Skeletal muscle satellite cell (primary cell): Measurements from ENCODE around the gene CDCA3.

Experiments
- H3K27me3 ChIP-seq: 2 replicates; pipeline ENCODE4 v1.7.0; 2013; ENCODE audit warnings: low read length; ENCODE audit not compliant: control insufficient read depth, insufficient read depth
- H3K36me3 ChIP-seq: 2 replicates; pipeline ENCODE4 v1.7.0; 2013; ENCODE audit warnings: mild to moderate bottlenecking, control low read depth, low read length; ENCODE audit not compliant: insufficient read depth
- H3K4me1 ChIP-seq: 2 replicates; pipeline ENCODE4 v1.7.0; 2013; ENCODE audit warnings: low read length; ENCODE audit not compliant: control insufficient read depth, insufficient read depth
- H3K4me2 ChIP-seq: 2 replicates; pipeline ENCODE4 v1.7.0; 2013; ENCODE audit warnings: mild to moderate bottlenecking, low read length
- H3K4me3 ChIP-seq: 2 replicates; pipeline ENCODE4 v1.7.0; 2013; ENCODE audit warnings: low read length
- H3K9ac ChIP-seq: 2 replicates; pipeline ENCODE4 v1.7.0; 2013; ENCODE audit warnings: mild to moderate bottlenecking, low read depth, low read length, moderate library complexity
- H3K9me3 ChIP-seq: replicated peaks from 2 replicates; pipeline ENCODE4 v1.7.0; 2013; ENCODE audit warnings: mild to moderate bottlenecking, control low read depth, low read length

CDCA3 gene

DNA sequence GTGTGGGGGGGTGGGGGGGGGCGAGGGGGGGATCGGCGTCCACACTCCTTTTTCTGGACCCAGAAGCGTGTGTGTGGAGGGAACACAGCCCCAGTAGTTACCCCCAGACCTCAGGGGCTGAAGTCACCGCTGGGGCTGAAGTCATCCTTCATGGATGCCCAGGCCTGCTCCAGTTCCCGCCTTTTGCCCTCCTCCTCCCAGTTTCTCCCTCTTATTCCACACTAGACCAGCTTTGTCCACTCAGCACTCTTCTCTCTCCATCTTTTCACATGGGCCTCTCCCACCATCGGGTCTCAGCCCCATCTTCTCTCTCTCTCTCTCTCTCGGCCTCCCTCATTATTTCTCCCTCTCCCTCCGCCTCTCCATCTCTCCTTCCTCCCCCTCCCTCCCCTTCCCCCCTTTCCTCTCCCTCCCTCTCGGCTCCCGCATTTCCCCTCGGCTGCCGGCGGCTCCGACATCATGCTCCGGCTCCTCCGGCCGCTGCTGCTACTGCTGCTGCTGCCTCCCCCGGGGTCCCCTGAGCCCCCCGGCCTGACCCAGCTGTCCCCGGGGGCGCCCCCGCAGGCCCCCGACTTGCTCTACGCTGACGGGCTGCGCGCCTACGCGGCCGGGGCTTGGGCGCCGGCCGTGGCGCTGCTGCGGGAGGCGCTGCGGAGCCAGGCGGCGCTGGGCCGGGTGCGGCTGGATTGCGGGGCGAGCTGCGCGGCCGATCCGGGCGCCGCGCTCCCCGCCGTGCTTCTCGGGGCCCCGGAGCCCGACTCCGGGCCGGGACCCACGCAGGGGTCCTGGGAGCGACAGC, 22.9 kb downstream of the CDCA3 start, which contains the start of gene P3H3:
Gene P3H3 (plus strand): TSS at position 426 of the 799 bp plus-strand sequence. CDS start 34 bp downstream, at position 460.
- peak within 1 kb of the TSS; percentile 91 for H3K4me2 ChIP-seq
- no peaks in the 10 kb centered on the region for H3K9me3 ChIP-seq
- H3K27me3 ChIP-seq: peaks cover 7% of the 10 kb centered on the region
- H3K9ac ChIP-seq: peak within 1 kb of the TSS; percentile 86
- peaks cover 25% of the 10 kb centered on the region for H3K4me1 ChIP-seq
- peak within 1 kb of the TSS; percentile 83 for H3K4me3 ChIP-seq
- H3K36me3 ChIP-seq: peaks cover 25% of the 10 kb centered on the region

DNA sequence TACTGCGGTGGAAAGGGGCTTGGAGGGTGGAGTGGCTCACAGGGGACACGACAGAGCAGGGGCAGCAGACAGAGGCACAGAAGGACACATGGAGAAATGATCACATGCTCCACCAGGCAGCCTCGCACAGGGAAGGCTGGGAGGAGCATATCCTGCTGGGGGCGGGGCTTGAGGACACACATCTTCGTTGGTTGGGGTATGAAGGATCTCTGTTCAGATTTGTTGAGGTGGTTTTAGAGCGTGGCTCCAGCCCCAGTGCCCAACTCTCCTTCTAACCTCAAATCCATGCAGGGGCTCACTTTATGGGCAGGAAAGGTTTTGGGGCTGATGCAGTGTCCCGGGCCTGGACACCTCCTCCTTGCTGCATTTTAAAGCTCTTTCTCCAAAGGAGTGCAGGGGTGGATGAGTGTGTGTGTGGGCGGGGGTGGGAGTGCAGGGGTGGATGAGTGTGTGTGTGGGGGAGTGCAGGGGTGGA, 23.6 kb downstream of the CDCA3 start:
- Histone ChIP-seq H3K4me1 (peaks cover 25% of the 10 kb centered on the region), H3K9ac (peak overlapping the region; percentile 43), H3K4me3 (no peak overlapping the region), H3K4me2 (peak overlapping the region; percentile 56), H3K36me3 (peaks cover 23% of the 10 kb centered on the region), H3K27me3 (peaks cover 14% of the 10 kb centered on the region), H3K9me3 (no peaks in the 10 kb centered on the region)

DNA sequence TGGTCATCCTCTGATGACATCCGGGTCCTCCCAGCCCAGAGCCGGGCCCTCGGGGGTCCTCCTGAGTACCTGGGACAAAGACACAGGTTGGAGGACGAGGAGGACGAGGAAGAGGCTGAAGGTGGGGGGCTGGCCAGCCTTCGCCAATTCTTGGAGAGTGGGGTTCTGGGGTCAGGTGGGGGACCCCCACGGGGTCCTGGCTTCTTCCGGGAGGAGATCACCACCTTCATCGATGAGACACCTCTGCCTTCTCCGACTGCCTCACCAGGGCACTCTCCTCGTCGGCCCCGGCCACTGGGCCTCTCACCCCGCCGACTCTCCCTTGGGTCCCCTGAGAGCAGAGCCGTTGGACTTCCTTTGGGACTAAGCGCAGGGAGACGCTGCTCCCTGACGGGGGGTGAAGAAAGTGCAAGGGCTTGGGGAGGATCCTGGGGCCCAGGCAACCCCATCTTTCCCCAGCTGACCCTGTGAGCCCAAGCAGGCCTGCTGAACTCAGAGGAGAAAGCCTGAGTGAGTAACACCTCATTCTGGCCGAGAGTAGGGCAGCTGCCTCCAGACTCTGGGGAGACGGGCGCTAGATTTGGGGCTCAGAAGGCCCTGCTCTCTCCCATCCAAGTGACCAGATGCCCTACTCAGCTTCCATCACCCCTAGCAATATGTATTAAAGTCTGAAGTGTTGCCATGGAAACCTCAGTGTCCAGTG, 24.2 kb downstream of the CDCA3 start:
- Histone ChIP-seq H3K4me1 (peaks cover 30% of the 10 kb centered on the region), H3K9me3 (no peaks in the 10 kb centered on the region), H3K9ac (peak overlapping the region; percentile 43), H3K4me3 (no peak overlapping the region), H3K4me2 (peak overlapping the region; percentile 56), H3K36me3 (peaks cover 17% of the 10 kb centered on the region), H3K27me3 (peaks cover 20% of the 10 kb centered on the region)

DNA sequence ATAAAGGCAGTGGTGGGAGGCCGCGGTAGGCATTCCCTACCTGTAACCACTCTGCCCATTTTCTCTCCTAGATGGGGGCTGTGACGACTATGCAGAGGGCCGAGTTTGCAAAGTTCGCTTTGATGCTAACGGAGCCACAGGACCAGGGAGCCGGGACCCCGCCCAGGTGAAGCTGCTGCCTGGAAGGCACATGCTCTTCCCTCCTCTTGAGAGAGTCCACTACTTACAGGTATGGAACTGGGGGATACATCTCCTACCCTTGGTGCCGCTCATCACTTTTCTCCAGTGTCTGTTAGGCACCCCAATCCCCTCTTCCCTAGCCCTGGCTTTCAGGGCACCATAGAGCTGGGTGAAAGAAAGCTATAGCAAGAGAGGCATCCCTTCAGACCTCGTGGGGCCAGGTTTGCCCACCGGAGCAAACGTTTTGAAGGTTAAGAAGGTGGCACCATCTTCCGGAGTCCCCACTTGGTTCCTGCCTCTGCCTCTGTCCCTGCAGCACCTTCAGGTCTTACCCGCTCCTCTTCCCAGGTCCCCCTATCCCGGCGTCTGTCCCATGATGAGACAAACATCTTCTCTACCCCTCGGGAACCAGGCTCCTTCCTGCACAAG, 24.9 kb downstream of the CDCA3 start:
- peaks cover 11% of the 10 kb centered on the region for H3K36me3 ChIP-seq
- no peak overlapping the region for H3K4me3 ChIP-seq
- H3K4me2 ChIP-seq: no peak overlapping the region
- peaks cover 22% of the 10 kb centered on the region for H3K27me3 ChIP-seq
- no peak overlapping the region for H3K9ac ChIP-seq
- peaks cover 34% of the 10 kb centered on the region for H3K4me1 ChIP-seq
- H3K9me3 ChIP-seq: no peaks in the 10 kb centered on the region

DNA sequence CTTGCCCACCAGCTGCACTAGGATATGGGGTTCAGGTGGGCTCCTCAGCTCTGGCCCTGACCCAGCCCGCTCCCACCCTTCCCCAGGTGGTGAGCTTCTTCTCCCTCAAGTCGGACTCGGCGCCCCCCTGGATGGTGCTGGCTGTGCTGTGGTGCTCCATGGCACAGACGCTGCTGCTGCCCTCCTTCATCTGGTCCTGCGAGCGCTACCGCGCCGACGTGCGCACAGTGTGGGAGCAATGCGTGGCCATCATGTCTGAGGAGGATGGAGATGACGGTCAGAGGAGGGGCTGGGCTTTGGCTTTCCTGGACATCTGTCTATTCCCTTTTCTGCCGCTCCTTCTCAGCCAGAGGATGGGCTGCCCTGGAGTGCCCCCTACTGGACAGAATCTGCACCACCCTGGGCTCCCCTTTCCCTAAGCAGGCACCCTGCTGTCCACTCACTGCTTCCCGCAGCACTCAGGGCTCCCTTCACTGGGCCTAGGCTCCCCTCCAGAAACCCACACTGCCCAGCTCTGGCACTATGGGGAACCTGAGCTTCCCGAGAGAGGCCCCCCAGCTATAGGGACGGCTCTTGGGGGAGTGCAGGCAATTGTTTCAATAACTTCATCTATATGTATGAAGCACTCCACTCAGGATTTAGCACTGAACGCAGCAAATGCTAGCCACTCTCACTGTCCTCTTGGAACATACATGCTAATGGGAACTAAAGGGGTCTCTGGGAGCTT, 25.5 kb downstream of the CDCA3 start:
- H3K4me3 ChIP-seq: peak overlapping the region; percentile 61
- peaks cover 38% of the 10 kb centered on the region for H3K4me1 ChIP-seq
- peaks cover 5% of the 10 kb centered on the region for H3K36me3 ChIP-seq
- H3K27me3 ChIP-seq: peaks cover 24% of the 10 kb centered on the region
- H3K9me3 ChIP-seq: no peaks in the 10 kb centered on the region
- peak overlapping the region; percentile 19 for H3K9ac ChIP-seq
- H3K4me2 ChIP-seq: peak overlapping the region; percentile 79

DNA sequence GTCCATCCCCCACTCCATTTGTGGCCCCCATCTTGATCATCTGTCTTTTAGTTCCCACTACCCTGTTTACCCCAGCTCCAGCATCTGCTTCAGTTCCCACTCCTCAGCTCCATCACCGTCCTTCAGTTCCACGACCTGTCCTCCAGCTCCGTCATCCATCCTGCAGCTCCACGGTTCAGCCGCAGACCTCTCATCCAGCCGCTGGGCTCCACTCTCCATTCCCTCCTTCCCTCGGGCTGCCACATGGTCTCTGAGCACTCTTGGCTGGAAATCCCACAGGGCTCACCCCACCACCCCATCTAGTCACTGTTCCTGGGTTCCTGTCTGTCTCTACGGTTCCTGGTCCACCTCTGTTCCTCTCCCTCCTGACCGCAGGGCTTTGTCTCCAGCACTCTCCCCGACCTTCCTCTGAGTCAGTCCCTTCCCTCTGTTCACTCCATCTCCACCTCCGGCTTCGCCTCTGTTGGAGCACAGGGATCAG, 26.1 kb downstream of the CDCA3 start:
- H3K36me3 ChIP-seq: no peaks in the 10 kb centered on the region
- H3K4me1 ChIP-seq: peaks cover 41% of the 10 kb centered on the region
- peaks cover 24% of the 10 kb centered on the region for H3K27me3 ChIP-seq
- H3K9me3 ChIP-seq: no peaks in the 10 kb centered on the region
- peak overlapping the region; percentile 79 for H3K4me2 ChIP-seq
- H3K4me3 ChIP-seq: peak overlapping the region; percentile 61
- peak overlapping the region; percentile 19 for H3K9ac ChIP-seq

DNA sequence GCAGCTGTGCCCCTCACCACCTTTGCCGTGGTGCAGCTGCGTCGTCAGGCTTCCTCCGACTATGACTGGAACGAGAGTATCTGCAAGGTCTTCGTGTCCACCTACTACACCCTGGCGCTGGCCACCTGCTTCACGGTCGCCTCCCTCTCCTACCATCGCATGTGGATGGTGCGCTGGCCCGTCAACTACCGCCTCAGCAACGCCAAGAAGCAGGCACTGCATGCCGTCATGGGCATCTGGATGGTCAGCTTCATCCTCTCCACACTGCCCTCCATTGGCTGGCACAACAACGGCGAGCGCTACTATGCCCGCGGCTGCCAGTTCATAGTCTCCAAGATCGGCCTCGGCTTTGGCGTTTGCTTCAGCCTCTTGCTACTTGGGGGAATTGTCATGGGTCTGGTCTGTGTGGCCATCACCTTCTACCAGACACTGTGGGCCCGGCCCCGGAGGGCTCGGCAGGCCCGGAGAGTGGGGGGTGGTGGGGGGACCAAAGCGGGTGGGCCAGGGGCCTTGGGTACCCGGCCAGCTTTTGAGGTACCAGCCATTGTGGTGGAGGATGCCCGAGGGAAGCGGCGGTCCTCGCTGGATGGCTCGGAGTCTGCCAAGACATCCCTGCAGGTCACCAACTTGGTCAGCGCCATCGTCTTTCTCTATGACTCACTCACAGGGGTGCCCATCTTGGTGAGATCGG, 26.9 kb downstream of the CDCA3 start:
- Histone ChIP-seq H3K9me3 (no peaks in the 10 kb centered on the region), H3K4me3 (no peak overlapping the region), H3K9ac (no peak overlapping the region), H3K27me3 (peaks cover 24% of the 10 kb centered on the region), H3K36me3 (no peaks in the 10 kb centered on the region), H3K4me2 (no peak overlapping the region), H3K4me1 (peaks cover 42% of the 10 kb centered on the region)

DNA sequence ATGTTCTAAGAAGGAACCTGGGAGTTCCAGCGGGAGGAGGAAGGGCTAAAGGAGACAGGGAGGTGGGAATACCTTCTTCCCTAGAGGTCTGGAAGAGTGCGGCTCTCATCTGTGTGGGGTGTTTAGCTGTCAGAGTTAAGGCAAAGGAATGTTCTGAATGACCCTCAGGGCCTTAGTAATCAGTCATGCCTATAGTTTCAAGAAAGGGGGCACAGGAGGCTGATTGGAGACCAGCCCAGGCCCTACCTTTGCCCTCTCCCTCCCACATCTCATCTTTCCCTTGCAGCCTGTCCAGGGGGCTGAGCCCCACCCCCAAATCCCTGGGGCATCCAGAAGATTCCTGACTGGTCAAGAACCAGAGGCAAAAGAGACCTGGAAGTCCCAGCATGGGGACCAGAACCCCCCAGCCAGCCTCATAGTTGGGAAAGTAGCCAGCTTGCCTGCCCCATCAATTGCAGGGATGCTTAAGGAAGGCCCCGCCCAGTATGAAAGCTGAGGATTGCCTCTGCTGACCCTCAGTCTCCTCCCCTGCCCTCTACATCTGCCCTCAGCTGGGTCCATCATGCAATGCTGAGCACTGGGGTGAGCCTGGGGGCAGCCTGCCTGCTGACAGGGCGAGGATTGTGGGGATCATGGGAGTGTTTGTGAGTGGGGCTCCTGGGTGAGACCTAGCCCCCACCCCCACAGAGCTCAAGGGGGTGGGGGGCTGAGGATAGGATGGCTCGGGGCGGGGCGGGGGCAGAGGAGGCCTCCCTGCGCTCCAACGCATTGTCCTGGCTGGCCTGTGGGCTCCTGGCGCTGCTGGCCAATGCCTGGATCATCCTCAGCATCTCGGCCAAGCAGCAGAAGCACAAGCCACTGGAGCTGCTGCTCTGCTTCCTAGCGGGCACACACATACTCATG, 27.7 kb downstream of the CDCA3 start:
- Histone ChIP-seq H3K4me3 (no peak overlapping the region), H3K36me3 (no peaks in the 10 kb centered on the region), H3K9me3 (no peaks in the 10 kb centered on the region), H3K27me3 (peaks cover 24% of the 10 kb centered on the region), H3K4me1 (peaks cover 42% of the 10 kb centered on the region), H3K9ac (no peak overlapping the region), H3K4me2 (no peak overlapping the region)

DNA sequence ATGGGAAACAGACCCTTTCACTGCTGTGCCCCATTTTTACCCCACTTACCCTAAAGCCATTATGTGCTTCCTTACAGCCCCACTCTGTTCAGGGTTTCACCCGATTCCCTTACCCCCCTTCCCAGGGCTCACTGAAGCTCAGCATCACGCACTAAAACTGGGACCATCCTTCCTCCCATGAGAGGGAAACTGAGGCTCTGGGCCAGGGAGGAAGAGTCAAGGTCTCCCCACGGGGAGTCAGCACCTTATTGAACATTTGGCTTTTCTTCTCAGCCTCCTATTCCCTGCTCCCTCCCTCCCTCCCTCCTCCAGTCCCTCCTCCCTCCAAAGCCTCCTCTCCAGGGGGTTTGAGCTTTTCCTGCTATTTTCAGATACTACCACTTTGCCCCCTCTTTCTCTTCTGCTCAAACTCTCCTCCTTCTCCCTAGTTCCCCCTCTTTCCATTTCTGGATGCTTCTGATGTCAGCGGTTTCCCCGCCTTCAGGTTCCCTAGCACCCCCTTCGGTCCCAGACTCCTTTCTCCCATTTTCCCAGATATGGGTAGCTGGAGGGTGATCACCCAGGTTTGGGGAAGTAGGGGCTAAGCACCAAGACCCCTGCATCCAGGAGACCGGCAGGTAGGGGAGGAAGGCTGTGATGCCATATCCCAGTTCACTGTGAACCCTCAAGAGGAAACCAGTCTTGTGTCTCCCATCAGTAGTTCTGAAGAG, 28.5 kb downstream of the CDCA3 start:
- Histone ChIP-seq H3K4me3 (no peak overlapping the region), H3K4me1 (peaks cover 41% of the 10 kb centered on the region), H3K27me3 (peaks cover 24% of the 10 kb centered on the region), H3K9me3 (no peaks in the 10 kb centered on the region), H3K36me3 (no peaks in the 10 kb centered on the region), H3K4me2 (no peak overlapping the region), H3K9ac (no peak overlapping the region)
